HEK293 (cell line): ENCODE results near the gene FBXO2.

Source experiments
- CTCF ChIP-seq: fragments of 450-650 bp; formaldehyde crosslinking; IDR thresholded peaks from 2 replicates; pipeline ENCODE4 v1.5.1; 2016; ENCODE audit warnings: missing biosample characterization, missing genetic modification characterization
- KLF10 ChIP-seq: fragments of 450-650 bp; IDR thresholded peaks from 2 replicates; pipeline ENCODE4 v1.5.1; 2018; ENCODE audit warnings: missing biosample characterization, mild to moderate bottlenecking, missing genetic modification characterization
- PRDM10 ChIP-seq: fragments of 450-650 bp; formaldehyde crosslinking; IDR thresholded peaks from 2 replicates; pipeline ENCODE4 v1.5.1; 2016; ENCODE audit warnings: missing biosample characterization, missing genetic modification characterization
- REST ChIP-seq: fragments of 450-650 bp; formaldehyde crosslinking; IDR thresholded peaks from 2 replicates; pipeline ENCODE4 v1.5.1; 2016; ENCODE audit warnings: missing biosample characterization, missing genetic modification characterization
- YY1 ChIP-seq: fragments of 450-650 bp; formaldehyde crosslinking; IDR thresholded peaks from 2 replicates; pipeline ENCODE4 v1.5.1; 2018; ENCODE audit warnings: missing biosample characterization, missing genetic modification characterization
- ZNF274 ChIP-seq, 2 experiments: fragments of 200-500 bp in 1 of 2; fragments of 450-650 bp in 1 of 2; sonication (Bioruptor generic) in 1 of 2; formaldehyde crosslinking in 1 of 2; IDR thresholded peaks; 2 replicates each; pipeline versions ENCODE4 v1.5.1 to v1.6.1; 2014 to 2016; ENCODE audit warnings: borderline replicate concordance in 1 of 2, inconsistent platforms in 1 of 2, low read length in 1 of 2, missing biosample characterization in 1 of 2, missing genetic modification characterization in 1 of 2
- ZNF571 ChIP-seq: fragments of 450-650 bp; formaldehyde crosslinking; IDR thresholded peaks from 2 replicates; pipeline ENCODE4 v1.5.0; 2017; ENCODE audit warnings: missing biosample characterization, missing genetic modification characterization
- ZNF791 ChIP-seq: fragments of 450-650 bp; formaldehyde crosslinking; IDR thresholded peaks from 2 replicates; pipeline ENCODE4 v1.5.1; 2016; ENCODE audit warnings: missing biosample characterization, missing genetic modification characterization
- ZNF792 ChIP-seq: fragments of 450-650 bp; formaldehyde crosslinking; IDR thresholded peaks from 2 replicates; pipeline ENCODE4 v1.5.1; 2016; ENCODE audit warnings: missing biosample characterization, missing genetic modification characterization
- ZNF830 ChIP-seq: fragments of 450-650 bp; IDR thresholded peaks from 2 replicates; pipeline ENCODE4 v1.5.0; 2018; ENCODE audit warnings: missing biosample characterization, missing genetic modification characterization, low read depth, mild to moderate bottlenecking, moderate library complexity

DNA sequence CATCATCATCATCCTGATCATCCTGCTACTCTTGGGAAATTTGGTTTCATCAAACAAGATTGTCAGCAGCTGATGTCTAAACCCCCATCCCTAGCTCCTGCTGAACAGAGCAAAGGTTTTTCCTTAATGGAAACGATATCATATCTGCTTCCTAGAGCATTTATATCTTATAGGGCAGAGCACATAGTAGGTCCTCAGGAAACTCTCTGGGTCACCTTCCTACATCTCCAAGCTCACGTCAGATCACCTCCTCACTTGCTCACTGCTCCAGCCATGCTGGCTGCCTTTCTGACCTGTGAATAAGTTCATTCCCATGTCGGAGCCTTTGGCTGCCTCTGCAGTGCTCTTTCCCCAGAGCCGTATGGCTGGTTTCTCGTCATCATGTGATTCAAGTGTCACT, 10.4 kb downstream of the FBXO2 start:
- TF ChIP-seq ZNF830: no peak
- no peak for TF ChIP-seq CTCF
- no peak for TF ChIP-seq REST
- TF ChIP-seq ZNF792: no peak
- TF ChIP-seq YY1 (tag by site-specific recombination): no peak
- TF ChIP-seq ZNF274 (IDR thresholded peaks at IDR 0.05; ENCODE audit: low read length): no peak
- TF ChIP-seq ZNF274 (tag by site-specific recombination; IDR thresholded peaks at IDR 0.05; ENCODE audit: borderline replicate concordance): no peak
- no peak for TF ChIP-seq PRDM10 (tag by site-specific recombination)
- no peak for TF ChIP-seq ZNF571 (tag by site-specific recombination)
- TF ChIP-seq KLF10 (tag by site-specific recombination): no peak
- no peak for TF ChIP-seq ZNF791 (tag by site-specific recombination)
